Measurements from ENCODE around the gene NPB. TPM values are rescaled to one million over a fixed set of nuclear protein-coding genes. Genes with fewer than 3 reads are reported as not detected.
A peak's percentile ranks its signal among the peaks of the same experiment; 100 is the strongest.
"Not testable (repeated sequence)": the region's sequence is repeated elsewhere in the genome, so short reads cannot be mapped to it uniquely, and the experiment has no call there.

The NPB gene
- total RNA-seq, 1 donor from 2014 or later, result 1.1 TPM

GRCh38 chr17:81914103-81914850 is 12.2 kb downstream of the NPB start:
- no peak overlapping the region for H3K27ac Mint-ChIP-seq (ENCODE audit: unreplicated experiment)
- peaks cover 7% of the 10 kb centered on the region for H3K36me3 Mint-ChIP-seq (ENCODE audit: low read depth)

GRCh38 chr17:81915331-81915730 is 13.3 kb downstream of the NPB start:
- Mint-ChIP-seq H3K27me3 (ENCODE audit: low read depth) (no peaks in the 10 kb centered on the region), H3K36me3 (ENCODE audit: low read depth) (peaks cover 7% of the 10 kb centered on the region), H3K27ac (ENCODE audit: unreplicated experiment) (no peak overlapping the region), H3K4me1 (peaks cover 12% of the 10 kb centered on the region), H3K4me3 (peak overlapping the region; percentile 83), H3K9me3 (no peaks in the 10 kb centered on the region)
- no peak for DNase-seq (ENCODE audit: low read depth, low spot score)
- TF ChIP-seq CTCF (conservative IDR thresholded peaks at IDR 0.05), result no peak

More at GRCh38 chr17:81914103-81914850, 12.2 kb downstream of the NPB start:
- H3K4me3 Mint-ChIP-seq, result peak overlapping the region; percentile 31
- no peak for TF ChIP-seq CTCF (conservative IDR thresholded peaks at IDR 0.05)
- H3K27me3 Mint-ChIP-seq (ENCODE audit: low read depth), result no peaks in the 10 kb centered on the region
- peaks cover 18% of the 10 kb centered on the region for H3K4me1 Mint-ChIP-seq
- no peak for DNase-seq (ENCODE audit: low read depth, low spot score)
- H3K9me3 Mint-ChIP-seq, result no peaks in the 10 kb centered on the region

GRCh38 chr17:81916234-81917001 is 14.4 kb downstream of the NPB start:
- no peaks in the 10 kb centered on the region for H3K9me3 Mint-ChIP-seq
- DNase-seq (ENCODE audit: low read depth, low spot score), result no peak
- H3K27ac Mint-ChIP-seq (ENCODE audit: unreplicated experiment), result no peak overlapping the region
- H3K27me3 Mint-ChIP-seq (ENCODE audit: low read depth), result no peaks in the 10 kb centered on the region
- H3K36me3 Mint-ChIP-seq (ENCODE audit: low read depth), result peaks cover 7% of the 10 kb centered on the region
- no peak for TF ChIP-seq CTCF (conservative IDR thresholded peaks at IDR 0.05)
- H3K4me1 Mint-ChIP-seq, result peaks cover 9% of the 10 kb centered on the region
- peak overlapping the region; percentile 83 for H3K4me3 Mint-ChIP-seq

GRCh38 chr17:81917565-81918332 is 15.7 kb downstream of the NPB start, which contains the start of gene SIRT7:
Gene SIRT7 (minus strand): TSS chr17:81918176. CDS start chr17:81918131, 45 bp downstream.
- H3K4me3 Mint-ChIP-seq, result peak within 1 kb of the TSS; percentile 90
- peak; percentile 65 for DNase-seq (ENCODE audit: low read depth, low spot score)
- H3K9me3 Mint-ChIP-seq, result no peaks in the 10 kb centered on the region
- H3K27ac Mint-ChIP-seq (ENCODE audit: unreplicated experiment), result peak within 1 kb of the TSS; percentile 62
- H3K4me1 Mint-ChIP-seq, result peaks cover 9% of the 10 kb centered on the region
- TF ChIP-seq CTCF (conservative IDR thresholded peaks at IDR 0.05), result no peak
- peaks cover 9% of the 10 kb centered on the region for H3K36me3 Mint-ChIP-seq (ENCODE audit: low read depth)
- H3K27me3 Mint-ChIP-seq (ENCODE audit: low read depth), result no peaks in the 10 kb centered on the region

- H3K36me3 Mint-ChIP-seq (ENCODE audit: low read depth); DNase-seq (ENCODE audit: low read depth, low spot score); H3K27me3 Mint-ChIP-seq (ENCODE audit: low read depth); H3K9me3 Mint-ChIP-seq: not testable (repeated sequence)
- peak overlapping the region; percentile 90 for H3K4me3 Mint-ChIP-seq
- H3K4me1 Mint-ChIP-seq, result peaks cover 11% of the 10 kb centered on the region
- peak; percentile 29 for TF ChIP-seq CTCF (conservative IDR thresholded peaks at IDR 0.05)
- H3K27ac Mint-ChIP-seq (ENCODE audit: unreplicated experiment), result peak overlapping the region; percentile 62
Measured at GRCh38 chr17:81918333-81918669, 16.3 kb downstream of the NPB start.

Measured in neural crest cell (in vitro differentiated cells).